AG09309 (cell line): ENCODE measurements around the gene E4F1.
"Not testable (repeated sequence)": the region's sequence is repeated elsewhere in the genome, so short reads cannot be mapped to it uniquely, and the experiment has no call there.

Experiments used
- DNase-seq: peaks from one replicate; pipeline ENCODE4 v3.0.0-alpha.2; 2010; ENCODE audit warnings: low read depth
- H3K4me3 ChIP-seq: 2 replicates; pipeline ENCODE4 v1.5.1; 2011; ENCODE audit warnings: mild to moderate bottlenecking, low read depth, low read length, moderate library complexity; ENCODE audit not compliant: control insufficient read depth
- CTCF ChIP-seq: IDR thresholded peaks from 2 replicates; pipeline ENCODE4 v1.5.1; 2011; ENCODE audit warnings: mild to moderate bottlenecking, low read depth, low read length, inconsistent platforms; ENCODE audit not compliant: insufficient read depth, control insufficient read depth; ENCODE audit errors: missing control alignments

Gene E4F1

GRCh38 chr16:2252806-2253148 is 29.4 kb downstream of the E4F1 start:
- DNase-seq, result no peak
- H3K4me3 ChIP-seq, result no peak overlapping the region
- no peak for TF ChIP-seq CTCF

GRCh38 chr16:2253293-2253692 is 29.9 kb downstream of the E4F1 start:
- H3K4me3 ChIP-seq, result no peak overlapping the region
- no peak for TF ChIP-seq CTCF
- no peak for DNase-seq

GRCh38 chr16:2256531-2257140 is 33.2 kb downstream of the E4F1 start:
- no peak for TF ChIP-seq CTCF
- no peak overlapping the region for H3K4me3 ChIP-seq
- DNase-seq, result no peak

GRCh38 chr16:2257726-2258125 is 34.3 kb downstream of the E4F1 start:
- no peak for DNase-seq
- H3K4me3 ChIP-seq, result no peak overlapping the region
- no peak for TF ChIP-seq CTCF

- not testable (repeated sequence) for DNase-seq, H3K4me3 ChIP-seq
Observed at GRCh38 chr16:2258530-2258929, 35.1 kb downstream of the E4F1 start.

GRCh38 chr16:2260250-2260649 is 36.9 kb downstream of the E4F1 start:
- DNase-seq, result no peak
- TF ChIP-seq CTCF, result no peak
- H3K4me3 ChIP-seq, result no peak overlapping the region

GRCh38 chr16:2263026-2263425 is 39.6 kb downstream of the E4F1 start:
- not testable (repeated sequence) for H3K4me3 ChIP-seq, DNase-seq

- not testable (repeated sequence) for DNase-seq
- H3K4me3 ChIP-seq, result peak overlapping the region; percentile 59
Observed at GRCh38 chr16:2266887-2267286, 43.5 kb downstream of the E4F1 start.

- H3K4me3 ChIP-seq, result peak overlapping the region; percentile 59
- not testable (repeated sequence) for DNase-seq
Observed at GRCh38 chr16:2267505-2267912, 44.1 kb downstream of the E4F1 start.
